ENCODE data around the gene CLSTN2.

- TF ChIP-seq CTCF (conservative IDR thresholded peaks at IDR 0.05 in 1 of 2, IDR thresholded peaks at IDR 0.05 in 1 of 2; ENCODE audit: extremely low read depth in 1 of 2, insufficient read depth in 1 of 2, low read depth in 1 of 2, low read length in 2 of 2), result no peak
- no peak for TF ChIP-seq EZH2 (IDR thresholded peaks at IDR 0.05; ENCODE audit: borderline replicate concordance, low read length)
Measured at GRCh38 chr3:140394488-140395133, 459.6 kb downstream of the CLSTN2 start.
